ENCODE data around the gene SKAP1. TPM values are rescaled to one million over a fixed set of nuclear protein-coding genes. Genes with fewer than 3 reads are reported as not detected.
"Not testable (repeated sequence)": the region's sequence is repeated elsewhere in the genome, so short reads cannot be mapped to it uniquely, and the experiment has no call there.

The SKAP1 gene
- total and polyA plus RNA-seq, 11 donors, result 0.25 to 5.3 (median 0.38) TPM; not detected in 6

DNA sequence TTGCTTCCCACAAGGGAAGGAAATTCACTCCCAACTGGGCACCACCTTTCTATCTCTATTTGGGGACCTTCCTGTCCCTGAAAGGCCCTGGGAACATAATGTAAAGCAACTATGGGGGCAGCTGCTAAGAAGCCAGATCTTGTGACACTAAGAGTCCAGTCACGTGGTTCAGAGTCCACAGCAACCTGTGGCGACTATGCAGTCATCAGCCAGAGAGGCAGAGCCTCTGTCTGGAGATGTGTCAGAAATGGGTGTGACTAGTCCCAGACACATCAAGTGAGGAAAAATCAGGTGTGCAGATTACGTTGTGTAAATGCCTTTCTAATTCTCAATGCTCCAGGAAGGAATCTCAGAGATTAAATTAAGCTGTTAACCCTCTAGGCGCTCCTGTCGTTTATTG lies 26.6 kb upstream of the SKAP1 start:
- TF ChIP-seq POLR2A (IDR thresholded peaks at IDR 0.05), result no peak
- no peak for TF ChIP-seq CTCF (IDR thresholded peaks at IDR 0.05)
- intact Hi-C loops (cut with DNase I), result loop anchor here in 5 of 10 donors (5.0 to 10.0 kb wide), 5 partner anchors 102 to 199 kb away; no protein-coding TSS in a partner anchor
- no peaks in the 10 kb centered on the region for H3K36me3 ChIP-seq
- 16 to 22% (median 18%) methylated on average over 5 of the region's 5 CpGs for WGBS, 4 donors
- H3K4me1 ChIP-seq, result peaks cover 0 to 14% (median 0%) of the 10 kb centered on the region in 12 donors
- no peak overlapping the region for H3K27ac ChIP-seq
- no peak for ATAC-seq
- no peak for DNase-seq
- H3K4me3 ChIP-seq, result no peak overlapping the region
- H3K27me3 ChIP-seq, result peaks cover 0 to 76% (median 18%) of the 10 kb centered on the region in 9 donors
- peaks cover 0 to 15% (median 0%) of the 10 kb centered on the region in 12 donors for H3K9me3 ChIP-seq

DNA sequence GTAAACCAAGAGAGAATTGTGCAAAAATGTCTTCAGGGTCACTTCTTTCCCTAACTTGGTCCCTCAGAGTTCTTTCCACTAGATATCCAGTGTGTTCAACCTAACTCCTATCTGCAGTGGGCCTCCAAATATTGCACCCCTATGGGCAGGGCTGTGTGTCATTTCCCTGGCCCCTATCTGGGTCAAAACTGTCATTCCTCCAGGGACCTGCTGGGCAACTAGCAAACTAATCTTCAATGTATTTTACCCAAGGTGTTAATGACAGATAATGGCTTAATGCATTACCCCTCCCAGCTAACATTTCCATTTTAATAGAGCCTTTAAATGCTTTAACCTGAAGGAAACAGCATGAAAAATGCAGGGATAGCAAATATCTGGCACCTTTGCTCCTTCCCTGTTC lies 25.8 kb upstream of the SKAP1 start:
- Histone ChIP-seq H3K36me3 (no peaks in the 10 kb centered on the region), H3K9me3 (peaks cover 0 to 15% (median 0%) of the 10 kb centered on the region in 12 donors), H3K27ac (no peak overlapping the region), H3K27me3 (peaks cover 0 to 76% (median 17%) of the 10 kb centered on the region in 9 donors), H3K4me1 (peaks cover 0 to 14% (median 0%) of the 10 kb centered on the region in 12 donors), H3K4me3 (no peak overlapping the region)
- no peak for TF ChIP-seq POLR2A (IDR thresholded peaks at IDR 0.05)
- no peak for TF ChIP-seq CTCF (IDR thresholded peaks at IDR 0.05)
- DNase-seq (no peak), ATAC-seq (no peak)
- intact Hi-C loops (cut with DNase I), result loop anchor here in 5 of 10 donors (5.0 to 10.0 kb wide), 5 partner anchors 101 to 198 kb away; no protein-coding TSS in a partner anchor

- no peak for TF ChIP-seq POLR2A (IDR thresholded peaks at IDR 0.05)
- no peak for TF ChIP-seq CTCF (IDR thresholded peaks at IDR 0.05)
- Histone ChIP-seq H3K36me3 (no peaks in the 10 kb centered on the region), H3K9me3 (peaks cover 0 to 15% (median 0%) of the 10 kb centered on the region in 12 donors), H3K27ac (peak overlapping the region in 1 of 12 donors; percentile 62), H3K4me1 (peaks cover 0 to 14% (median 0%) of the 10 kb centered on the region in 12 donors), H3K27me3 (peaks cover 0 to 71% (median 12%) of the 10 kb centered on the region in 9 donors), H3K4me3 (no peak overlapping the region)
- DNase-seq, result no peak
- intact Hi-C loops (cut with DNase I), result loop anchor here in 2 of 10 donors (10.0 kb wide), 2 partner anchors 99 to 109 kb away; no protein-coding TSS in a partner anchor
- no peak for ATAC-seq
These were observed 23.4 kb upstream of the SKAP1 start for GRCh38 chr17:48453447-48453846.

- Histone ChIP-seq H3K4me1 (peaks cover 0 to 6% (median 0%) of the 10 kb centered on the region in 12 donors), H3K27ac (no peak overlapping the region), H3K27me3 (peaks cover 0 to 52% (median 3%) of the 10 kb centered on the region in 9 donors), H3K4me3 (no peak overlapping the region), H3K9me3 (peaks cover 0 to 15% (median 0%) of the 10 kb centered on the region in 12 donors), H3K36me3 (no peaks in the 10 kb centered on the region)
- intact Hi-C loops (cut with DNase I), result loop anchor here in 2 of 10 donors (10.0 kb wide), 2 partner anchors 97 to 107 kb away; no protein-coding TSS in a partner anchor
- DNase-seq, result no peak
- TF ChIP-seq CTCF (IDR thresholded peaks at IDR 0.05) (no peak), POLR2A (IDR thresholded peaks at IDR 0.05) (no peak)
- 81 to 89% (median 87%) methylated on average over 2 of the region's 2 CpGs for WGBS, 4 donors
- ATAC-seq, result no peak
These were observed 21.5 kb upstream of the SKAP1 start for GRCh38 chr17:48451489-48451888.

DNA sequence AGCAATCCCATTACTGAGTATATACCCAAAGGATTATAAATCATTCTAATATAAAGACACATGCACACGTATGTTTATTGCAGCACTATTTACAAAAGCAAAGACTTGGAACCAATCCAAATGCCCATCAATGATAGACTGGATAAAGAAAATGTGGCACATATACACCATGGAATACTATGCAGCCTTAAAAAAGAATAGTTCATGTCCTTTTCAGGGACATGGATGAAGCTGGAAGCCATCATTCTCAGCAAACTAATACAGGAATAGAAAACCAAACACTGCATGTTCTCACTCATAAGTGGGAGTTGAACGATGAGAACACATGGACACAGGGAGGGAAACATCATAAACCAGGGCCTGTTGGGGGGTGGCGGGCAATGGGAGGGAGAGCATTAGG lies 19.3 kb upstream of the SKAP1 start:
- H3K9me3 ChIP-seq; H3K4me1 ChIP-seq; H3K36me3 ChIP-seq; H3K27ac ChIP-seq; ATAC-seq; DNase-seq; H3K4me3 ChIP-seq; intact Hi-C loops (cut with DNase I): not testable (repeated sequence)
- WGBS, 4 donors, result 84 to 94% (median 88%) methylated on average over 3 of the region's 3 CpGs
- peaks cover 0 to 55% (median 9%) of the 10 kb centered on the region in 9 donors for H3K27me3 ChIP-seq

Measured in heart left ventricle (tissue), 16 donors.